ENCODE measurements around the gene IFNA4. TPM values are rescaled to one million over a fixed set of nuclear protein-coding genes. Genes with fewer than 3 reads are reported as not detected.
"Not testable (repeated sequence)": the region's sequence is repeated elsewhere in the genome, so short reads cannot be mapped to it uniquely, and the experiment has no call there.

IFNA4 gene
- total RNA-seq (not detected), polyA plus RNA-seq (not detected)
- long read RNA-seq, donor 1, result 0 reads
- long read RNA-seq, donor 2, result 0 reads
- long read RNA-seq, donor 3, result 0 reads

DNA sequence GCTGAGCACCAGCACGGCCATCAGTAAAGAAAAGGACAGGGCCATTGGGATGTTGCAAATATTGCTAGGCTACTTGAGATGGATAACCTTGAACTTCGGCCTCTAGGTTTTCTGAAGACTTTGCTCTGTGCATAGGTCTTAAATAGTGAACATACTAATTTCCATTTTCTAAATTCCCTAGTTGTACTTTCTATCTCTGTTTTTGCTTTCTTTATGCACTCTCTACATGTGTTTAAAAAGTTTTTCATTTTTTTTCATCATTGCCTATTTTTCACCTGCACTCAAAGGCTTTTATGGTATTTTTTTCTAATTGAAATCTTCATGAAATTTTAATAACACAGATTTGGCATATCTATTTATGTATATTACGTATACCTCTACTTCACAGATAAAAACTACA, at the start of gene IFNA4:
Gene IFNA4 (minus strand): TSS at position 101 of the 400 bp plus-strand sequence. CDS start 56 bp downstream, at position 45.
- not testable (repeated sequence) for DNase-seq, ATAC-seq, H3K27ac ChIP-seq, H3K36me3 ChIP-seq, H3K9me3 ChIP-seq, H3K4me3 ChIP-seq, H3K27me3 ChIP-seq, H3K4me1 ChIP-seq
- WGBS, 4 donors, result 82 to 93% (median 89%) methylated on average over 3 of the region's 3 CpGs
- intact Hi-C loops (cut with DNase I), result loop anchor here in 1 of 10 donors (10.0 kb wide), 1 partner anchor 597 kb away; no protein-coding TSS in a partner anchor

- H3K9me3 ChIP-seq, H3K4me1 ChIP-seq, H3K27ac ChIP-seq, H3K4me3 ChIP-seq, DNase-seq, ATAC-seq, H3K36me3 ChIP-seq: not testable (repeated sequence)
- 8 to 21% (median 13%) methylated on average over 1 of the region's 1 CpG for WGBS, 4 donors
- H3K27me3 ChIP-seq, result peaks cover 0 to 11% (median 0%) of the 10 kb centered on the region in 9 donors
- intact Hi-C loops (cut with DNase I), result loop anchor here in 2 of 10 donors (10.0 kb wide), 1 partner anchor 548 kb away; no protein-coding TSS in a partner anchor
Measured at GRCh38 chr9:21236360-21236714, 49.0 kb upstream of the IFNA4 start.

DNA sequence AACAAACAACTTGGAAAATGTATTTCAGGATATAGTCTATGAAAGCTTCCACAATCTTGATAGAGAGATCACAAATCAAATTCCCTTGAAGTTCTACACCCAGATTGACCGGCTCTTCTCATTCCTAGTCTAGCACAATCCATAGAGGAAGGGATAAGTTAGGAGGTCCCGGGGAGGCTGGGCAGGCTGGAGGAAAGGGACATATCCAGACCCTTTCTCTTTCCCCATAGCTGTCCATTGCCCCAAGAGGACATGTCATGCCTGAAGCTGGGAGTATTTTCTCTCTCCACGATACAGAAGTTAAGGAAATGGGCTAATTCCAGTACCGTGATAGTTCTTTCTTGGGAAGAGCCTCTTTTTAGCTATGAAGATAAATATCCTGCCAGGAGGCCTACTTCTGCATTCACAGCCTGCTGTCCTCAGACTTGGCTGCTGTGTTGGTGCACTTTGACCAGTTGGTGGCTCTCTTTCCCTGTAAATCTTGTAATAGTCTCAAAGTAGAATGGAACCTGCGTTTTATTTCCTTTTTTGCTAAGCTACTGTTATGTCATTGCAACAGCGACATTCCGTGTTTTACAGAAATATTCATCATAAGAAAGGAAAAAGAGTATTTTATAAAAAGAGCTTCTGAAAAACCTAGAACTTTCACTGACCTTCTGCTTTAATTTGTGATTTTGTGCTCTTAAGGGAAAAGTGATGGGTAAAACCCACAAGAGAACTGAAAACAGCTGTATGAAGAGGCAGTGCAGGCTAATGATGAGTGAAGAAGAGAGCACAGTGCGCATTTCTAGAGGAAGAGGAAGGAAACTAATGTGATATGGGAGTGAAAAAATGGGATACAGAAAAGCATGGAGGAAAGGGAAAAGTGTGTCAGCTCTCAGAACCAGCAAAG, 48.3 kb upstream of the IFNA4 start:
- H3K36me3 ChIP-seq, H3K4me3 ChIP-seq, H3K4me1 ChIP-seq, H3K27ac ChIP-seq, H3K9me3 ChIP-seq: not testable (repeated sequence)
- ATAC-seq, result peak in 3 of 4 donors; percentile 60 to 80 (median 63)
- peaks cover 0 to 11% (median 0%) of the 10 kb centered on the region in 9 donors for H3K27me3 ChIP-seq
- DNase-seq, result peak in 2 of 5 donors; percentile 37 to 42
- intact Hi-C loops (cut with DNase I), result loop anchor here in 2 of 10 donors (10.0 kb wide), 1 partner anchor 549 kb away; no protein-coding TSS in a partner anchor
- peak; percentile 7 to 62 (median 42) for TF ChIP-seq CTCF (IDR thresholded peaks at IDR 0.05)
- 30 to 32% (median 31%) methylated on average over 8 of the region's 8 CpGs for WGBS, 4 donors

DNA sequence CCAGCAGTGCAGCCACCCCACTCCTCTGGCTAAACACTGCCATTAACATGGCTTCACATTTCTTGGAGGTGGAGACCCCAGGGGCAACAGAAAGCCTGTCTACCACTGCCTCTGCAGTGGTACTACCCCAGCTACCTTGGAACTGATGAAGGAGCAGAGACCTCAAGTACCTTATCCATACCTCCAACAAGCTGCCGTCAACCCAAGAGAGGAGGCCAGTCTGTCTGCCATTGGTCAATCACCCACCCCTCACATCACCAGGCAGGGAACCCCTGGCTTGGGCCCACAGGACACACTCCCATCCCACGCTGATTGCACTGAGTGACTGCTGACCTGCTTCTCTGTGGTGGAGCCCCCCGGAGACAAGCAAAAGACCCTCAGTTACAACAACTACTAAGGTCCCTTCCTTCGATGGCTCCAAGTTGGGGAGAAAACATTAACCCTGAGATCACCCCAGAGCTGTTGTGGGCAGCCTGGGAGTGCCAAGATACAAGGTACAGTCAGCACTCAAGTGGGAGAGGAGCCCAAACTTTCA, 46.8 kb upstream of the IFNA4 start:
- no peak overlapping the region for H3K4me3 ChIP-seq
- no peak overlapping the region for H3K27ac ChIP-seq
- H3K4me1 ChIP-seq, result peaks cover 0 to 5% (median 0%) of the 10 kb centered on the region in 12 donors
- no peaks in the 10 kb centered on the region for H3K27me3 ChIP-seq
- intact Hi-C loops (cut with DNase I), result loop anchor here in 2 of 10 donors (10.0 kb wide), 1 partner anchor 551 kb away; no protein-coding TSS in a partner anchor
- TF ChIP-seq POLR2A (IDR thresholded peaks at IDR 0.05), result no peak
- no peak for TF ChIP-seq CTCF (IDR thresholded peaks at IDR 0.05)
- WGBS, 4 donors, result 66 to 95% (median 77%) methylated on average over 3 to 4 of the region's 4 CpGs
- DNase-seq (peak in 1 of 5 donors; percentile 19), ATAC-seq (no peak)
- no peaks in the 10 kb centered on the region for H3K36me3 ChIP-seq
- no peaks in the 10 kb centered on the region for H3K9me3 ChIP-seq

- Histone ChIP-seq H3K27me3 (no peaks in the 10 kb centered on the region), H3K27ac (no peak overlapping the region), H3K4me3 (no peak overlapping the region), H3K9me3 (no peaks in the 10 kb centered on the region), H3K4me1 (peaks cover 0 to 5% (median 0%) of the 10 kb centered on the region in 12 donors), H3K36me3 (no peaks in the 10 kb centered on the region)
- no peak for TF ChIP-seq POLR2A (IDR thresholded peaks at IDR 0.05)
- TF ChIP-seq CTCF (IDR thresholded peaks at IDR 0.05), result no peak
- WGBS, 4 donors, result 76 to 90% (median 77%) methylated on average over 2 of the region's 2 CpGs; no CpG with 5 or more reads in 1 of the 4 donors
- intact Hi-C loops (cut with DNase I), result loop anchor here in 2 of 10 donors (10.0 kb wide), 1 partner anchor 552 kb away; no protein-coding TSS in a partner anchor
- DNase-seq (no peak), ATAC-seq (no peak)
Measured at GRCh38 chr9:21233258-21233657, 45.9 kb upstream of the IFNA4 start.
